Keratinocyte (primary cell): ENCODE results near the gene RPL23. TPM values are rescaled to one million over a fixed set of nuclear protein-coding genes. Genes with fewer than 3 reads are reported as not detected.

Experiments used
- DNase-seq: peaks from one replicate; pipeline ENCODE4 v3.0.0-alpha.2; 2011; ENCODE audit warnings: low read depth, missing footprints, low spot score
- FAIRE-seq: peaks from 2 replicates; lab custom pipeline; 2011; peaks lifted over from hg19 to GRCh38; lab: Jason Lieb, UNC
- H2AFZ ChIP-seq: 2 replicates; pipeline ENCODE4 v1.6.0; 2012; ENCODE audit warnings: low read length, control low read depth, inconsistent platforms; ENCODE audit not compliant: control insufficient read depth
- H3K27ac ChIP-seq: 2 replicates; pipeline ENCODE4 v1.5.1; 2011; ENCODE audit warnings: low read length; ENCODE audit not compliant: control insufficient read depth, insufficient read depth
- H3K27me3 ChIP-seq: 3 replicates; pipeline ENCODE4 v1.6.0; 2011; ENCODE audit warnings: low read length; ENCODE audit not compliant: control insufficient read depth, insufficient read depth; ENCODE audit errors: extremely low read depth
- H3K36me3 ChIP-seq, 2 experiments: 2 replicates in 1 of 2; 3 replicates in 1 of 2; pipeline ENCODE4 v1.5.1; 2011; ENCODE audit warnings: low read length in 2 of 2, mild to moderate bottlenecking in 1 of 2; ENCODE audit not compliant: control insufficient read depth in 2 of 2, insufficient read depth in 2 of 2; ENCODE audit errors: extremely low read depth in 1 of 2
- H3K4me1 ChIP-seq: 3 replicates; pipeline ENCODE4 v1.5.1; 2011; ENCODE audit warnings: low read length; ENCODE audit not compliant: control insufficient read depth, insufficient read depth; ENCODE audit errors: extremely low read depth
- H3K4me2 ChIP-seq: 3 replicates; pipeline ENCODE4 v1.6.0; 2011; ENCODE audit warnings: low read depth, low read length; ENCODE audit not compliant: control insufficient read depth, insufficient read depth; ENCODE audit errors: extremely low read depth
- H3K4me3 ChIP-seq, 3 experiments: fragments of 200-600 bp in 1 of 3; sonication (generic) in 1 of 3; 2 replicates in 2 of 3; 3 replicates in 1 of 3; pipeline ENCODE4 v1.5.1; 2011 to 2016; ENCODE audit warnings: low read length in 3 of 3, mild to moderate bottlenecking in 3 of 3, control low read depth in 2 of 3, inconsistent platforms in 1 of 3, low read depth in 1 of 3, mixed read lengths in 1 of 3, mixed run types in 1 of 3, moderate library complexity in 1 of 3; ENCODE audit not compliant: control insufficient read depth in 2 of 3, insufficient read depth in 2 of 3; ENCODE audit errors: extremely low read depth in 1 of 3
- H3K79me2 ChIP-seq: 2 replicates; pipeline ENCODE4 v1.6.0; 2012; ENCODE audit warnings: low read length; ENCODE audit not compliant: control insufficient read depth, insufficient read depth
- H3K9ac ChIP-seq: 3 replicates; pipeline ENCODE4 v1.6.0; 2011; ENCODE audit warnings: low read length; ENCODE audit not compliant: control insufficient read depth, insufficient read depth; ENCODE audit errors: extremely low read depth
- H3K9me1 ChIP-seq: 3 replicates; pipeline ENCODE4 v1.6.0; 2011; ENCODE audit warnings: low read length; ENCODE audit not compliant: control insufficient read depth, insufficient read depth; ENCODE audit errors: extremely low read depth
- H3K9me3 ChIP-seq: 2 replicates; pipeline ENCODE4 v1.5.1; 2012; ENCODE audit warnings: low read depth, low read length; ENCODE audit not compliant: control insufficient read depth
- H4K20me1 ChIP-seq: 3 replicates; pipeline ENCODE4 v1.6.0; 2011; ENCODE audit warnings: low read length; ENCODE audit not compliant: control insufficient read depth, insufficient read depth; ENCODE audit errors: extremely low read depth
- EZH2 ChIP-seq: IDR thresholded peaks from one replicate; pipeline ENCODE4 v1.6.1; 2012; ENCODE audit warnings: inconsistent platforms, mild to moderate bottlenecking, low read length, moderate library complexity
- dilution Hi-C: fragments of 300-500 bp; cut with MboI; formaldehyde crosslinking; loops from one replicate; pipeline ENCODE4 v1.7.0; 2020; ENCODE audit warnings: low sequenced_read_pairs; ENCODE audit not compliant: extremely low pct_ligation_motif_present
- polyA plus RNA-seq, 5 experiments: library from polyadenylated mRNA; depleted of rRNA in 3 of 5; stranded (reverse) in 3 of 5; stranded (forward) in 1 of 5; unstranded in 1 of 5; fragments of >200 nt; gene quantifications; 1 replicate in 1 of 5; 2 replicates in 3 of 5; 3 replicates in 1 of 5; pipeline versions ENCODE4 v1.2.1 to v1.2.3, GENCODE V29; 2011 to 2012; ENCODE audit warnings: missing spikeins in 2 of 5, low read depth in 1 of 5, low replicate concordance in 1 of 5
- TF ChIP-seq, protein P1 (sequence below), 3 experiments: IDR thresholded peaks in 1 of 3; conservative IDR thresholded peaks in 1 of 3; optimal IDR thresholded peaks in 1 of 3; 2 replicates in 2 of 3; 3 replicates in 1 of 3; pipeline versions ENCODE3 to v1.5.1; 2011; ENCODE audit warnings: low read length in 3 of 3, mild to moderate bottlenecking in 3 of 3, moderate library complexity in 2 of 3, control low read depth in 1 of 3, inconsistent platforms in 1 of 3; ENCODE audit not compliant: insufficient read depth in 2 of 3; ENCODE audit errors: extremely low read depth in 1 of 3

The RPL23 gene
- polyA plus RNA-seq, 1 donor (not counting 4 experiments of a cell fraction or from before 2014, with no cell fraction given): 2,966 TPM

GRCh38 chr17:38872027-38872511, 18.5 kb upstream of the RPL23 start:
- peak overlapping the region; percentile 99 for H3K4me2 ChIP-seq
- peak overlapping the region; percentile 72 for H3K27ac ChIP-seq
- peaks cover 4% of the 10 kb centered on the region for H3K9me1 ChIP-seq
- peaks cover 14 to 21% of the 10 kb centered on the region in 2 experiments for H3K36me3 ChIP-seq
- no peaks in the 10 kb centered on the region for H3K27me3 ChIP-seq
- H3K4me3 ChIP-seq: peak overlapping the region; percentile 82 to 87 (median 84)
- H3K9me3 ChIP-seq: no peaks in the 10 kb centered on the region
- peaks cover 68% of the 10 kb centered on the region for H3K79me2 ChIP-seq
- no peak overlapping the region for H2AFZ ChIP-seq
- TF ChIP-seq, protein P1, sequence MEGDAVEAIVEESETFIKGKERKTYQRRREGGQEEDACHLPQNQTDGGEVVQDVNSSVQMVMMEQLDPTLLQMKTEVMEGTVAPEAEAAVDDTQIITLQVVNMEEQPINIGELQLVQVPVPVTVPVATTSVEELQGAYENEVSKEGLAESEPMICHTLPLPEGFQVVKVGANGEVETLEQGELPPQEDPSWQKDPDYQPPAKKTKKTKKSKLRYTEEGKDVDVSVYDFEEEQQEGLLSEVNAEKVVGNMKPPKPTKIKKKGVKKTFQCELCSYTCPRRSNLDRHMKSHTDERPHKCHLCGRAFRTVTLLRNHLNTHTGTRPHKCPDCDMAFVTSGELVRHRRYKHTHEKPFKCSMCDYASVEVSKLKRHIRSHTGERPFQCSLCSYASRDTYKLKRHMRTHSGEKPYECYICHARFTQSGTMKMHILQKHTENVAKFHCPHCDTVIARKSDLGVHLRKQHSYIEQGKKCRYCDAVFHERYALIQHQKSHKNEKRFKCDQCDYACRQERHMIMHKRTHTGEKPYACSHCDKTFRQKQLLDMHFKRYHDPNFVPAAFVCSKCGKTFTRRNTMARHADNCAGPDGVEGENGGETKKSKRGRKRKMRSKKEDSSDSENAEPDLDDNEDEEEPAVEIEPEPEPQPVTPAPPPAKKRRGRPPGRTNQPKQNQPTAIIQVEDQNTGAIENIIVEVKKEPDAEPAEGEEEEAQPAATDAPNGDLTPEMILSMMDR (optimal IDR thresholded peaks at IDR 0.05 in 1 of 3, IDR thresholded peaks at IDR 0.05 in 1 of 3, conservative IDR thresholded peaks at IDR 0.05 in 1 of 3; ENCODE audit: extremely low read depth in 1 of 3, insufficient read depth in 2 of 3, low read length in 3 of 3): no peak
- no peak for TF ChIP-seq EZH2
- dilution Hi-C loops: no loop called here
- FAIRE-seq (no peak), DNase-seq (no peak)
- peaks cover 67% of the 10 kb centered on the region for H3K4me1 ChIP-seq
- peaks cover 28% of the 10 kb centered on the region for H4K20me1 ChIP-seq
- H3K9ac ChIP-seq: peak overlapping the region; percentile 88

GRCh38 chr17:38871247-38872015, 17.9 kb upstream of the RPL23 start:
- peaks cover 2% of the 10 kb centered on the region for H3K9me1 ChIP-seq
- H2AFZ ChIP-seq: no peak overlapping the region
- H3K9me3 ChIP-seq: no peaks in the 10 kb centered on the region
- peaks cover 26% of the 10 kb centered on the region for H4K20me1 ChIP-seq
- DNase-seq: no peak
- H3K4me2 ChIP-seq: peak overlapping the region; percentile 99
- H3K79me2 ChIP-seq: peaks cover 62% of the 10 kb centered on the region
- dilution Hi-C loops: no loop called here
- FAIRE-seq: peak; percentile 87
- H3K27me3 ChIP-seq: no peaks in the 10 kb centered on the region
- H3K9ac ChIP-seq: peak overlapping the region; percentile 88
- peaks cover 61% of the 10 kb centered on the region for H3K4me1 ChIP-seq
- H3K4me3 ChIP-seq: peak overlapping the region; percentile 82 to 87 (median 84)
- H3K36me3 ChIP-seq: peaks cover 14 to 21% of the 10 kb centered on the region in 2 experiments
- H3K27ac ChIP-seq: peak overlapping the region; percentile 72
- TF ChIP-seq, protein P1 (optimal IDR thresholded peaks at IDR 0.05 in 1 of 3, IDR thresholded peaks at IDR 0.05 in 1 of 3, conservative IDR thresholded peaks at IDR 0.05 in 1 of 3; ENCODE audit: extremely low read depth in 1 of 3, insufficient read depth in 2 of 3, low read length in 3 of 3): peak in 2 of 3 experiments; percentile 20 to 68
- no peak for TF ChIP-seq EZH2
